ENCODE results near the gene INTS7.
"Not testable (repeated sequence)": the region's sequence is repeated elsewhere in the genome, so short reads cannot be mapped to it uniquely, and the experiment has no call there.

INTS7 gene

GRCh38 chr1:211929683-211930082, 105.7 kb downstream of the INTS7 start:
- no peaks in the 10 kb centered on the region for H3K36me3 ChIP-seq (ENCODE audit: control insufficient read depth, insufficient read depth, low read length, severe bottlenecking)
- no peak overlapping the region for H3K4me3 ChIP-seq (ENCODE audit: low read length)
- H3K9ac ChIP-seq (ENCODE audit: low read length) = no peak overlapping the region
- H3K27me3 ChIP-seq (replicated peaks; ENCODE audit: control insufficient read depth, insufficient read depth, low read length) = peaks cover 14% of the 10 kb centered on the region
- DNase-seq (ENCODE audit: low read depth) = no peak
- H3K4me1 ChIP-seq (ENCODE audit: control insufficient read depth, insufficient read depth, low read length) = peaks cover 9% of the 10 kb centered on the region
- H3K9me3 ChIP-seq (ENCODE audit: control insufficient read depth, low read length) = no peaks in the 10 kb centered on the region

- Histone ChIP-seq H3K4me3 (ENCODE audit: low read length) (no peak overlapping the region), H3K27me3 (replicated peaks; ENCODE audit: control insufficient read depth, insufficient read depth, low read length) (peaks cover 14% of the 10 kb centered on the region), H3K9ac (ENCODE audit: low read length) (no peak overlapping the region), H3K36me3 (ENCODE audit: control insufficient read depth, insufficient read depth, low read length, severe bottlenecking) (no peaks in the 10 kb centered on the region), H3K4me1 (ENCODE audit: control insufficient read depth, insufficient read depth, low read length) (peaks cover 9% of the 10 kb centered on the region), H3K9me3 (ENCODE audit: control insufficient read depth, low read length) (no peaks in the 10 kb centered on the region)
- DNase-seq (ENCODE audit: low read depth) = peak; percentile 68
Measured at GRCh38 chr1:211928993-211929637, 106.2 kb downstream of the INTS7 start.

GRCh38 chr1:211928290-211928801, 107.0 kb downstream of the INTS7 start:
- DNase-seq (ENCODE audit: low read depth) = no peak
- H3K36me3 ChIP-seq (ENCODE audit: control insufficient read depth, insufficient read depth, low read length, severe bottlenecking) = no peaks in the 10 kb centered on the region
- no peak overlapping the region for H3K9ac ChIP-seq (ENCODE audit: low read length)
- H3K4me3 ChIP-seq (ENCODE audit: low read length) = no peak overlapping the region
- no peaks in the 10 kb centered on the region for H3K9me3 ChIP-seq (ENCODE audit: control insufficient read depth, low read length)
- H3K4me1 ChIP-seq (ENCODE audit: control insufficient read depth, insufficient read depth, low read length) = peaks cover 9% of the 10 kb centered on the region
- H3K27me3 ChIP-seq (replicated peaks; ENCODE audit: control insufficient read depth, insufficient read depth, low read length) = peaks cover 8% of the 10 kb centered on the region

- no peak for DNase-seq (ENCODE audit: low read depth)
- H3K36me3 ChIP-seq (ENCODE audit: control insufficient read depth, insufficient read depth, low read length, severe bottlenecking) = no peaks in the 10 kb centered on the region
- no peaks in the 10 kb centered on the region for H3K27me3 ChIP-seq (replicated peaks; ENCODE audit: control insufficient read depth, insufficient read depth, low read length)
- no peak overlapping the region for H3K4me3 ChIP-seq (ENCODE audit: low read length)
- no peak overlapping the region for H3K9ac ChIP-seq (ENCODE audit: low read length)
- H3K4me1 ChIP-seq (ENCODE audit: control insufficient read depth, insufficient read depth, low read length) = peaks cover 16% of the 10 kb centered on the region
- H3K9me3 ChIP-seq (ENCODE audit: control insufficient read depth, low read length) = no peaks in the 10 kb centered on the region
Measured at GRCh38 chr1:211925016-211925415, 110.3 kb downstream of the INTS7 start.

- Histone ChIP-seq H3K27me3 (replicated peaks; ENCODE audit: control insufficient read depth, insufficient read depth, low read length) (no peaks in the 10 kb centered on the region), H3K9me3 (ENCODE audit: control insufficient read depth, low read length) (no peaks in the 10 kb centered on the region), H3K4me3 (ENCODE audit: low read length) (no peak overlapping the region), H3K9ac (ENCODE audit: low read length) (no peak overlapping the region), H3K4me1 (ENCODE audit: control insufficient read depth, insufficient read depth, low read length) (peaks cover 22% of the 10 kb centered on the region), H3K36me3 (ENCODE audit: control insufficient read depth, insufficient read depth, low read length, severe bottlenecking) (no peaks in the 10 kb centered on the region)
- no peak for DNase-seq (ENCODE audit: low read depth)
Measured at GRCh38 chr1:211924256-211924655, 111.1 kb downstream of the INTS7 start.

- no peaks in the 10 kb centered on the region for H3K27me3 ChIP-seq (replicated peaks; ENCODE audit: control insufficient read depth, insufficient read depth, low read length)
- H3K9ac ChIP-seq (ENCODE audit: low read length) = no peak overlapping the region
- DNase-seq (ENCODE audit: low read depth) = no peak
- peaks cover 24% of the 10 kb centered on the region for H3K4me1 ChIP-seq (ENCODE audit: control insufficient read depth, insufficient read depth, low read length)
- H3K36me3 ChIP-seq (ENCODE audit: control insufficient read depth, insufficient read depth, low read length, severe bottlenecking) = no peaks in the 10 kb centered on the region
- H3K9me3 ChIP-seq (ENCODE audit: control insufficient read depth, low read length) = no peaks in the 10 kb centered on the region
- H3K4me3 ChIP-seq (ENCODE audit: low read length) = no peak overlapping the region
Measured at GRCh38 chr1:211923095-211923494, 112.3 kb downstream of the INTS7 start.

GRCh38 chr1:211921579-211922095, 113.7 kb downstream of the INTS7 start:
- DNase-seq (ENCODE audit: low read depth) = no peak

GRCh38 chr1:211920602-211921226, 114.6 kb downstream of the INTS7 start:
- peaks cover 31% of the 10 kb centered on the region for H3K4me1 ChIP-seq (ENCODE audit: control insufficient read depth, insufficient read depth, low read length)
- no peak overlapping the region for H3K9ac ChIP-seq (ENCODE audit: low read length)
- H3K4me3 ChIP-seq (ENCODE audit: low read length) = no peak overlapping the region
- no peaks in the 10 kb centered on the region for H3K36me3 ChIP-seq (ENCODE audit: control insufficient read depth, insufficient read depth, low read length, severe bottlenecking)
- H3K9me3 ChIP-seq (ENCODE audit: control insufficient read depth, low read length) = no peaks in the 10 kb centered on the region
- H3K27me3 ChIP-seq (replicated peaks; ENCODE audit: control insufficient read depth, insufficient read depth, low read length) = peaks cover 8% of the 10 kb centered on the region
- DNase-seq (ENCODE audit: low read depth) = no peak

More at GRCh38 chr1:211921579-211922095, 113.7 kb downstream of the INTS7 start:
- no peak overlapping the region for H3K4me3 ChIP-seq (ENCODE audit: low read length)
- no peak overlapping the region for H3K9ac ChIP-seq (ENCODE audit: low read length)
- H3K9me3 ChIP-seq (ENCODE audit: control insufficient read depth, low read length) = no peaks in the 10 kb centered on the region
- no peaks in the 10 kb centered on the region for H3K27me3 ChIP-seq (replicated peaks; ENCODE audit: control insufficient read depth, insufficient read depth, low read length)
- no peaks in the 10 kb centered on the region for H3K36me3 ChIP-seq (ENCODE audit: control insufficient read depth, insufficient read depth, low read length, severe bottlenecking)
- H3K4me1 ChIP-seq (ENCODE audit: control insufficient read depth, insufficient read depth, low read length) = peaks cover 31% of the 10 kb centered on the region

GRCh38 chr1:211920141-211920572, 115.2 kb downstream of the INTS7 start:
- Histone ChIP-seq H3K27me3 (replicated peaks; ENCODE audit: control insufficient read depth, insufficient read depth, low read length) (peaks cover 9% of the 10 kb centered on the region), H3K9ac (ENCODE audit: low read length) (no peak overlapping the region), H3K36me3 (ENCODE audit: control insufficient read depth, insufficient read depth, low read length, severe bottlenecking) (no peaks in the 10 kb centered on the region), H3K4me1 (ENCODE audit: control insufficient read depth, insufficient read depth, low read length) (peaks cover 31% of the 10 kb centered on the region), H3K4me3 (ENCODE audit: low read length) (peak overlapping the region; percentile 33), H3K9me3 (ENCODE audit: control insufficient read depth, low read length) (no peaks in the 10 kb centered on the region)
- peak; percentile 53 for DNase-seq (ENCODE audit: low read depth)

- peaks cover 9% of the 10 kb centered on the region for H3K27me3 ChIP-seq (replicated peaks; ENCODE audit: control insufficient read depth, insufficient read depth, low read length)
- peaks cover 31% of the 10 kb centered on the region for H3K4me1 ChIP-seq (ENCODE audit: control insufficient read depth, insufficient read depth, low read length)
- H3K36me3 ChIP-seq (ENCODE audit: control insufficient read depth, insufficient read depth, low read length, severe bottlenecking) = no peaks in the 10 kb centered on the region
- DNase-seq (ENCODE audit: low read depth) = no peak
- H3K9me3 ChIP-seq (ENCODE audit: control insufficient read depth, low read length) = no peaks in the 10 kb centered on the region
- no peak overlapping the region for H3K9ac ChIP-seq (ENCODE audit: low read length)
- H3K4me3 ChIP-seq (ENCODE audit: low read length) = no peak overlapping the region
Measured at GRCh38 chr1:211918843-211919414, 116.4 kb downstream of the INTS7 start.

- H3K27me3 ChIP-seq (replicated peaks; ENCODE audit: control insufficient read depth, insufficient read depth, low read length); H3K9me3 ChIP-seq (ENCODE audit: control insufficient read depth, low read length); H3K36me3 ChIP-seq (ENCODE audit: control insufficient read depth, insufficient read depth, low read length, severe bottlenecking); DNase-seq (ENCODE audit: low read depth); H3K4me3 ChIP-seq (ENCODE audit: low read length); H3K9ac ChIP-seq (ENCODE audit: low read length): not testable (repeated sequence)
- H3K4me1 ChIP-seq (ENCODE audit: control insufficient read depth, insufficient read depth, low read length) = peaks cover 31% of the 10 kb centered on the region
Measured at GRCh38 chr1:211916458-211916857, 118.9 kb downstream of the INTS7 start.
